ENCODE data around the gene DRGX. TPM values are rescaled to one million over a fixed set of nuclear protein-coding genes. Genes with fewer than 3 reads are reported as not detected.

The DRGX gene
- total and polyA plus RNA-seq, 2 of the 4 experiments (the other 2 are of a cell fraction), result not detected

DNA sequence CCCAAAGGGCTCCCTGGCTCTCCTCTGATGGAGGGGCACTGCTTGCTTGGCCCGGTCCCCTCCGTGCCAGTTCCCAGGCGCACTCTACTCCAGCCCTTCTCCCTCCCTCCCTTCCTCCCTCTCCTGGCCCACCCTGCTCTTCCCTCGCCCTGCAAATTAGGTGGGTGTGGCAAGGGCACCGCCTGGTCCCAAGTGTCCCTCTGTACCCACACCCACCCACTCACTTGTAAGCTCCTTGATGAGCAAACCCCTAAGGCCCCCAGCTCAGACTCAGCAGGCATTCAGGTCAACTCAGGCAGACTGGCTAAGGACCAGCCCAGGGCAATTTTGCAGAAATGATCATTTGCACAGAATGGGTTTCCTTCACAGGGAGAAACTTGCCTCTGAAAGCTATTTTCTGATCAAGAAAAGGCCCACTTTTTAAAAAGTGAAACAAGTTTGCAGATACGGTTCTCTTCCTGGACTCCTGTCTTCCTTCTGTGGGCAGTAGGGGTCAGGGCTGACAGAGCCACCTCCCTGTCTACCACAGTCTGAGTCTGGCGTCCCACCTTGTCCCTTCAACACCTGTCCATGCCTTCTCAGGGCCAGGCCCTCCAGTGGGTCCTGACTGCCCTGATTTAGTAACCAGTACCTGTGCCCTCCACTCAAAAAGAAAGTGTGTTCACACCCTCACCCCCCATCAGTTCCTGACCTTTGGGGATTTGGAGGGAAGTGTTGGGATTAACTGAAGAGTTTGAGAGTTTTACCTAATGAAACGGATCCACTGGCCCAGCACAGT is 68.7 kb downstream of the DRGX start:
- Histone ChIP-seq H3K4me1 (ENCODE audit: control insufficient read depth, insufficient read depth, low read length) (no peaks in the 10 kb centered on the region), H4K8ac (ENCODE audit: low read depth in 2 of 2, low read length in 2 of 2) (no peak overlapping the region), H4K91ac (ENCODE audit: insufficient read depth, low read depth, low read length) (no peak overlapping the region), H3K9me3 (ENCODE audit: control insufficient read depth, insufficient read depth, low read length) (no peaks in the 10 kb centered on the region), H3K79me1 (ENCODE audit: low read depth in 1 of 2, low read length in 2 of 2) (no peaks in the 10 kb centered on the region), H2AK5ac (ENCODE audit: low read depth, low read length) (no peak overlapping the region), H3K4me2 (ENCODE audit: low read depth, low read length) (no peak overlapping the region), H3K56ac (ENCODE audit: extremely low read depth, insufficient read depth, low read length) (no peak overlapping the region), H3K4me3 (ENCODE audit: insufficient read depth, low read depth, low read length) (no peak overlapping the region), H3K9ac (ENCODE audit: low read depth, low read length) (no peak overlapping the region), H3K23ac (ENCODE audit: low read depth, low read length) (no peak overlapping the region), H3K9me1 (ENCODE audit: insufficient read depth, low read length) (no peaks in the 10 kb centered on the region), H3K36me3 (ENCODE audit: control insufficient read depth, insufficient read depth, low read length) (no peaks in the 10 kb centered on the region), H3K4ac (ENCODE audit: low read depth, low read length) (no peak overlapping the region), H3K27me3 (ENCODE audit: control insufficient read depth, insufficient read depth, low read length) (peaks cover 17% of the 10 kb centered on the region), H4K5ac (ENCODE audit: low read depth, low read length) (no peak overlapping the region), H2BK5ac (ENCODE audit: low read depth, low read length, poor library complexity, severe bottlenecking) (no peak overlapping the region), H2AFZ (replicated peaks; ENCODE audit: low read length, poor library complexity) (no peak overlapping the region), H3K14ac (replicated peaks; ENCODE audit: low read depth, low read length) (no peak overlapping the region), H4K20me1 (ENCODE audit: insufficient read depth, low read length) (no peaks in the 10 kb centered on the region), H2AK9ac (replicated peaks; ENCODE audit: low read depth, low read length, poor library complexity) (no peak overlapping the region), H3K27ac (ENCODE audit: insufficient read depth, low read length) (no peak overlapping the region), H3K18ac (ENCODE audit: low read depth, low read length) (no peak overlapping the region), H2BK15ac (ENCODE audit: low read depth, low read length) (no peak overlapping the region), H2BK20ac (ENCODE audit: low read depth, low read length) (no peak overlapping the region), H2BK120ac (ENCODE audit: low read depth, low read length) (no peak overlapping the region)
- in situ Hi-C loops (cut with MboI; ENCODE audit: low sequenced_read_pairs), result no loop called here
- BruUV-seq (replicated peaks), result no TSS peak
- WGBS, 2 experiments (ENCODE audit: extremely low coverage in 2 of 2, insufficient read length in 1 of 2), result 25% methylated on average over 2 of the region's 8 CpGs; no CpG with 5 or more reads in 1 of the 2 experiments
- TF ChIP-seq SMC3 (IDR thresholded peaks at IDR 0.05; ENCODE audit: low read depth, low read length) (no peak), CHD1 (IDR thresholded peaks at IDR 0.05; ENCODE audit: low read depth, low read length) (no peak), MXI1 (IDR thresholded peaks at IDR 0.05; ENCODE audit: borderline replicate concordance, low read depth, low read length) (no peak), CEBPB (IDR thresholded peaks at IDR 0.05; ENCODE audit: low read depth, low read length) (no peak), MAFK (IDR thresholded peaks at IDR 0.05; ENCODE audit: low read depth, low read length) (no peak), POLR2A (IDR thresholded peaks at IDR 0.05; ENCODE audit: low read depth, low read length) (no peak), NFE2L2 (IDR thresholded peaks at IDR 0.05; ENCODE audit: low read depth, low read length) (no peak), MAZ (IDR thresholded peaks at IDR 0.05; ENCODE audit: borderline replicate concordance, low read depth, low read length) (no peak), FOS (IDR thresholded peaks at IDR 0.05; ENCODE audit: low read depth, low read length) (no peak), RCOR1 (IDR thresholded peaks at IDR 0.05; ENCODE audit: insufficient replicate concordance, low read length) (no peak), ELK1 (IDR thresholded peaks at IDR 0.05; ENCODE audit: borderline replicate concordance, low read depth, low read length) (no peak), RFX5 (IDR thresholded peaks at IDR 0.05; ENCODE audit: low read depth, low read length) (no peak), BHLHE40 (IDR thresholded peaks at IDR 0.05; ENCODE audit: low read depth, low read length) (no peak), RAD21 (IDR thresholded peaks at IDR 0.05; ENCODE audit: low read length) (no peak)
- TF ChIP-seq, protein P1, sequence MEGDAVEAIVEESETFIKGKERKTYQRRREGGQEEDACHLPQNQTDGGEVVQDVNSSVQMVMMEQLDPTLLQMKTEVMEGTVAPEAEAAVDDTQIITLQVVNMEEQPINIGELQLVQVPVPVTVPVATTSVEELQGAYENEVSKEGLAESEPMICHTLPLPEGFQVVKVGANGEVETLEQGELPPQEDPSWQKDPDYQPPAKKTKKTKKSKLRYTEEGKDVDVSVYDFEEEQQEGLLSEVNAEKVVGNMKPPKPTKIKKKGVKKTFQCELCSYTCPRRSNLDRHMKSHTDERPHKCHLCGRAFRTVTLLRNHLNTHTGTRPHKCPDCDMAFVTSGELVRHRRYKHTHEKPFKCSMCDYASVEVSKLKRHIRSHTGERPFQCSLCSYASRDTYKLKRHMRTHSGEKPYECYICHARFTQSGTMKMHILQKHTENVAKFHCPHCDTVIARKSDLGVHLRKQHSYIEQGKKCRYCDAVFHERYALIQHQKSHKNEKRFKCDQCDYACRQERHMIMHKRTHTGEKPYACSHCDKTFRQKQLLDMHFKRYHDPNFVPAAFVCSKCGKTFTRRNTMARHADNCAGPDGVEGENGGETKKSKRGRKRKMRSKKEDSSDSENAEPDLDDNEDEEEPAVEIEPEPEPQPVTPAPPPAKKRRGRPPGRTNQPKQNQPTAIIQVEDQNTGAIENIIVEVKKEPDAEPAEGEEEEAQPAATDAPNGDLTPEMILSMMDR (conservative IDR thresholded peaks at IDR 0.05; ENCODE audit: low read depth, low read length), result no peak
- TF ChIP-seq, protein P2, sequence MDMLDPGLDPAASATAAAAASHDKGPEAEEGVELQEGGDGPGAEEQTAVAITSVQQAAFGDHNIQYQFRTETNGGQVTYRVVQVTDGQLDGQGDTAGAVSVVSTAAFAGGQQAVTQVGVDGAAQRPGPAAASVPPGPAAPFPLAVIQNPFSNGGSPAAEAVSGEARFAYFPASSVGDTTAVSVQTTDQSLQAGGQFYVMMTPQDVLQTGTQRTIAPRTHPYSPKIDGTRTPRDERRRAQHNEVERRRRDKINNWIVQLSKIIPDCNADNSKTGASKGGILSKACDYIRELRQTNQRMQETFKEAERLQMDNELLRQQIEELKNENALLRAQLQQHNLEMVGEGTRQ (IDR thresholded peaks at IDR 0.05; ENCODE audit: low read depth, low read length), result no peak
- ChIA-PET POLR2A (ENCODE audit: unreplicated experiment) (no interaction called here), CTCF (no interaction called here)
- dilution Hi-C loops (cut with HindIII; ENCODE audit: low sequenced_read_pairs, unreplicated experiment), result no loop called here
- ATAC-seq (ENCODE audit: low read depth) (no peak), DNase-seq (no peak)
- intact Hi-C loops (cut with micrococcal nuclease), result no loop called here

Data from IMR-90 (cell line).